GM12878 (cell line): Measurements from ENCODE around the gene LILRB3. TPM values are rescaled to one million over a fixed set of nuclear protein-coding genes. Genes with fewer than 3 reads are reported as not detected.

ENCODE experiments used
- MEF2A ChIP-seq: IDR thresholded peaks from 2 replicates; pipeline ENCODE4 v1.6.1; 2011; ENCODE audit warnings: low read depth, mild to moderate bottlenecking, low read length, moderate library complexity; ENCODE audit not compliant: insufficient read depth
- NFIC ChIP-seq: IDR thresholded peaks from 2 replicates; pipeline ENCODE4 v1.6.1; 2012; ENCODE audit warnings: low read depth, mild to moderate bottlenecking, inconsistent platforms, low read length, moderate library complexity
- NFXL1 ChIP-seq: fragments of 450-650 bp; IDR thresholded peaks from 2 replicates; pipeline ENCODE4 v1.6.1; 2017; ENCODE audit warnings: antibody characterized with exemption, mild to moderate bottlenecking, borderline replicate concordance
- NRF1 ChIP-seq: conservative IDR thresholded peaks from 2 replicates; pipeline ENCODE4 v1.6.1; 2011; ENCODE audit warnings: mild to moderate bottlenecking, low read depth, low read length, improper control_type of control experiment
- POLR2AphosphoS2 ChIP-seq: IDR thresholded peaks from 2 replicates; pipeline ENCODE4 v1.6.1; 2011; ENCODE audit warnings: low read depth, mild to moderate bottlenecking, low read length, improper control_type of control experiment, moderate library complexity
- ZBED1 ChIP-seq: IDR thresholded peaks from 2 replicates; pipeline ENCODE4 v1.6.1; 2016; ENCODE audit warnings: borderline replicate concordance
- ZNF24 ChIP-seq: fragments of 450-650 bp; IDR thresholded peaks from 2 replicates; pipeline ENCODE4 v1.6.1; 2017; ENCODE audit warnings: antibody characterized with exemption, mild to moderate bottlenecking
- polyA plus RNA-seq, 11 experiments: library from polyadenylated mRNA; depleted of rRNA in 4 of 11; unstranded in 6 of 11; stranded (reverse) in 5 of 11; fragments of >200 nt; fragmentation: Nextera tagmentation in 4 of 11; fragmentation: Illumina TruSeq in 1 of 11; extraction: Ambion mirVana in 4 of 11; extraction: Trizol in 1 of 11; gene quantifications; 1 replicate in 1 of 11; 2 replicates in 10 of 11; pipeline versions ENCODE4 v1.2.1 to v1.2.3, GENCODE V29; 2011 to 2016; ENCODE audit warnings: inconsistent platforms in 2 of 11, missing spikeins in 2 of 11, low read depth in 1 of 11
- total RNA-seq, 4 experiments: library from RNA; depleted of rRNA in 3 of 4; stranded (reverse); fragments of >200 nt in 3 of 4; fragmentation: Illumina TruSeq in 1 of 4; extraction: Trizol in 1 of 4; gene quantifications; 2 replicates each; pipeline versions ENCODE4 v1.2.1 to v1.2.3, GENCODE V29; 2013 to 2021
- TF ChIP-seq, protein P1 (sequence below): fragments of 450-650 bp; IDR thresholded peaks from 2 replicates; pipeline ENCODE4 v1.6.1; 2017; ENCODE audit warnings: antibody characterized with exemption, mild to moderate bottlenecking, moderate library complexity
- TF ChIP-seq, protein P2 (sequence below): fragments of 450-650 bp; IDR thresholded peaks from 2 replicates; pipeline ENCODE4 v1.6.1; 2018; ENCODE audit warnings: mild to moderate bottlenecking, low read depth, moderate library complexity; ENCODE audit not compliant: partially characterized antibody
- TF ChIP-seq, protein P3 (sequence below): fragments of 450-650 bp; IDR thresholded peaks from 2 replicates; pipeline ENCODE4 v1.6.1; 2017; ENCODE audit warnings: mild to moderate bottlenecking, low read depth, inconsistent platforms; ENCODE audit not compliant: poor library complexity, severe bottlenecking
- TF ChIP-seq, protein P4 (sequence below): fragments of 450-650 bp; IDR thresholded peaks from 2 replicates; pipeline ENCODE4 v1.6.1; 2017; ENCODE audit warnings: mild to moderate bottlenecking

LILRB3 gene
- total and polyA plus RNA-seq, 10 of the 15 experiments (the other 5 are each of a cell fraction or from before 2014, with no cell fraction given), result 0.04 to 1.1 (median 0.18) TPM; not detected in 1

DNA sequence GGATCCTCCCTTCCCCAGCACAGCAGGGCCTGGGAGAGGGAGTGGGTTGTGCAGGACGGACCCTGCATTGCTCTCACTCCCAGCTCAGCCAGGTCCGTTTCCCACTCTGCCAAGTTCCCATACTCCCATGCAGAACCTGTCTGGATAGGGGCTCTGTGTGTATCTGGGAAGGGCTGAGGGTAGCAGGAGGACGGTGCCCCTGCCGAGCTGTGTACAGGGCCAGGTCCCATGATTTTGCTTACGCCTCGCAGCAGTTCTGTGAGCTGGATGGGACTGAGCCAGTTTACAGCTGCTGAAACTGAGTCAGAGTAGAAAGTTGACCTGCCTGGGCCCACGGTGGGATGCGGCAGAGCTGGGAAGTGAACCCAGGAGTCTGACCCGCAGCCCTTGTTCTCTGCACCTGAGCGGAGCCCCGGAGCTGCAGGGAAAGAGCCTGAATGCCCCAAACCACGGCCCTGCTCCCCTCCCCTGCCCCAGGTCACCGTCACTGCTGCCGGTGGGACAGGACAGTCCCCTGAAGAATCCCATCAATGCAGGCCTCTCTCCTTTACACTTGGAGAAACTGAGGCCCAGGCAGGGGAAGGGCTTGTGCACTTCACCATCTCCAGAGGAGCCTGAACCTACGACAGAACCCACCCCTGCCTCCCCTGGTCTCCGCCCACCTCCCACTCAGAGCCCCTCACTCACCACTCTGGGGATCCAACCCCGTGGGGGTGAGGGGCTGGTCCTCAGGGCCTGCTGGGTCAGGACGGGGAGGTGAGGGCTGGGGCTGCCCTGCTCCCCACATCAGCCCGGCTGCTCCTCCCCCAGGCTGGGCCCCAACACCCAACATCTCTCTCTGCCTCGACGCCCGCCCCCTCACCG lies 30.8 kb upstream of the LILRB3 start (continued):
- TF ChIP-seq, protein P1, sequence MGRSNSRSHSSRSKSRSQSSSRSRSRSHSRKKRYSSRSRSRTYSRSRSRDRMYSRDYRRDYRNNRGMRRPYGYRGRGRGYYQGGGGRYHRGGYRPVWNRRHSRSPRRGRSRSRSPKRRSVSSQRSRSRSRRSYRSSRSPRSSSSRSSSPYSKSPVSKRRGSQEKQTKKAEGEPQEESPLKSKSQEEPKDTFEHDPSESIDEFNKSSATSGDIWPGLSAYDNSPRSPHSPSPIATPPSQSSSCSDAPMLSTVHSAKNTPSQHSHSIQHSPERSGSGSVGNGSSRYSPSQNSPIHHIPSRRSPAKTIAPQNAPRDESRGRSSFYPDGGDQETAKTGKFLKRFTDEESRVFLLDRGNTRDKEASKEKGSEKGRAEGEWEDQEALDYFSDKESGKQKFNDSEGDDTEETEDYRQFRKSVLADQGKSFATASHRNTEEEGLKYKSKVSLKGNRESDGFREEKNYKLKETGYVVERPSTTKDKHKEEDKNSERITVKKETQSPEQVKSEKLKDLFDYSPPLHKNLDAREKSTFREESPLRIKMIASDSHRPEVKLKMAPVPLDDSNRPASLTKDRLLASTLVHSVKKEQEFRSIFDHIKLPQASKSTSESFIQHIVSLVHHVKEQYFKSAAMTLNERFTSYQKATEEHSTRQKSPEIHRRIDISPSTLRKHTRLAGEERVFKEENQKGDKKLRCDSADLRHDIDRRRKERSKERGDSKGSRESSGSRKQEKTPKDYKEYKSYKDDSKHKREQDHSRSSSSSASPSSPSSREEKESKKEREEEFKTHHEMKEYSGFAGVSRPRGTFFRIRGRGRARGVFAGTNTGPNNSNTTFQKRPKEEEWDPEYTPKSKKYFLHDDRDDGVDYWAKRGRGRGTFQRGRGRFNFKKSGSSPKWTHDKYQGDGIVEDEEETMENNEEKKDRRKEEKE, result no peak
- TF ChIP-seq NFXL1, result no peak
- TF ChIP-seq, protein P2, sequence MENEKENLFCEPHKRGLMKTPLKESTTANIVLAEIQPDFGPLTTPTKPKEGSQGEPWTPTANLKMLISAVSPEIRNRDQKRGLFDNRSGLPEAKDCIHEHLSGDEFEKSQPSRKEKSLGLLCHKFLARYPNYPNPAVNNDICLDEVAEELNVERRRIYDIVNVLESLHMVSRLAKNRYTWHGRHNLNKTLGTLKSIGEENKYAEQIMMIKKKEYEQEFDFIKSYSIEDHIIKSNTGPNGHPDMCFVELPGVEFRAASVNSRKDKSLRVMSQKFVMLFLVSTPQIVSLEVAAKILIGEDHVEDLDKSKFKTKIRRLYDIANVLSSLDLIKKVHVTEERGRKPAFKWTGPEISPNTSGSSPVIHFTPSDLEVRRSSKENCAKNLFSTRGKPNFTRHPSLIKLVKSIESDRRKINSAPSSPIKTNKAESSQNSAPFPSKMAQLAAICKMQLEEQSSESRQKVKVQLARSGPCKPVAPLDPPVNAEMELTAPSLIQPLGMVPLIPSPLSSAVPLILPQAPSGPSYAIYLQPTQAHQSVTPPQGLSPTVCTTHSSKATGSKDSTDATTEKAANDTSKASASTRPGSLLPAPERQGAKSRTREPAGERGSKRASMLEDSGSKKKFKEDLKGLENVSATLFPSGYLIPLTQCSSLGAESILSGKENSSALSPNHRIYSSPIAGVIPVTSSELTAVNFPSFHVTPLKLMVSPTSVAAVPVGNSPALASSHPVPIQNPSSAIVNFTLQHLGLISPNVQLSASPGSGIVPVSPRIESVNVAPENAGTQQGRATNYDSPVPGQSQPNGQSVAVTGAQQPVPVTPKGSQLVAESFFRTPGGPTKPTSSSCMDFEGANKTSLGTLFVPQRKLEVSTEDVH, result no peak
- TF ChIP-seq ZBED1, result no peak
- TF ChIP-seq NFIC, result no peak
- TF ChIP-seq NRF1, result no peak
- TF ChIP-seq POLR2AphosphoS2, result no peak
- TF ChIP-seq, protein P3, sequence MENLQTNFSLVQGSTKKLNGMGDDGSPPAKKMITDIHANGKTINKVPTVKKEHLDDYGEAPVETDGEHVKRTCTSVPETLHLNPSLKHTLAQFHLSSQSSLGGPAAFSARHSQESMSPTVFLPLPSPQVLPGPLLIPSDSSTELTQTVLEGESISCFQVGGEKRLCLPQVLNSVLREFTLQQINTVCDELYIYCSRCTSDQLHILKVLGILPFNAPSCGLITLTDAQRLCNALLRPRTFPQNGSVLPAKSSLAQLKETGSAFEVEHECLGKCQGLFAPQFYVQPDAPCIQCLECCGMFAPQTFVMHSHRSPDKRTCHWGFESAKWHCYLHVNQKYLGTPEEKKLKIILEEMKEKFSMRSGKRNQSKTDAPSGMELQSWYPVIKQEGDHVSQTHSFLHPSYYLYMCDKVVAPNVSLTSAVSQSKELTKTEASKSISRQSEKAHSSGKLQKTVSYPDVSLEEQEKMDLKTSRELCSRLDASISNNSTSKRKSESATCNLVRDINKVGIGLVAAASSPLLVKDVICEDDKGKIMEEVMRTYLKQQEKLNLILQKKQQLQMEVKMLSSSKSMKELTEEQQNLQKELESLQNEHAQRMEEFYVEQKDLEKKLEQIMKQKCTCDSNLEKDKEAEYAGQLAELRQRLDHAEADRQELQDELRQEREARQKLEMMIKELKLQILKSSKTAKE, result no peak
- TF ChIP-seq ZNF24, result no peak
- TF ChIP-seq MEF2A, result no peak
- TF ChIP-seq, protein P4, sequence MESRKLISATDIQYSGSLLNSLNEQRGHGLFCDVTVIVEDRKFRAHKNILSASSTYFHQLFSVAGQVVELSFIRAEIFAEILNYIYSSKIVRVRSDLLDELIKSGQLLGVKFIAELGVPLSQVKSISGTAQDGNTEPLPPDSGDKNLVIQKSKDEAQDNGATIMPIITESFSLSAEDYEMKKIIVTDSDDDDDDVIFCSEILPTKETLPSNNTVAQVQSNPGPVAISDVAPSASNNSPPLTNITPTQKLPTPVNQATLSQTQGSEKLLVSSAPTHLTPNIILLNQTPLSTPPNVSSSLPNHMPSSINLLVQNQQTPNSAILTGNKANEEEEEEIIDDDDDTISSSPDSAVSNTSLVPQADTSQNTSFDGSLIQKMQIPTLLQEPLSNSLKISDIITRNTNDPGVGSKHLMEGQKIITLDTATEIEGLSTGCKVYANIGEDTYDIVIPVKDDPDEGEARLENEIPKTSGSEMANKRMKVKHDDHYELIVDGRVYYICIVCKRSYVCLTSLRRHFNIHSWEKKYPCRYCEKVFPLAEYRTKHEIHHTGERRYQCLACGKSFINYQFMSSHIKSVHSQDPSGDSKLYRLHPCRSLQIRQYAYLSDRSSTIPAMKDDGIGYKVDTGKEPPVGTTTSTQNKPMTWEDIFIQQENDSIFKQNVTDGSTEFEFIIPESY, result no peak
- TF ChIP-seq, all 136 proteins: peak for 0
